Transverse colon (tissue), 4 donors: ENCODE measurements around the gene C1QTNF9.

ENCODE experiments used
- EP300 ChIP-seq: sonication (generic); formaldehyde crosslinking; IDR thresholded peaks from one replicate; pipeline ENCODE4 v1.6.1; 2017; ENCODE audit warnings: antibody characterized with exemption, low read depth
- POLR2A ChIP-seq: fragments of 450-650 bp; IDR thresholded peaks from one replicate; pipeline ENCODE4 v1.6.1; 2016; ENCODE audit warnings: antibody characterized with exemption, mild to moderate bottlenecking, moderate library complexity
- POLR2AphosphoS5 ChIP-seq, 3 donors: sonication (generic); formaldehyde crosslinking; IDR thresholded peaks; one replicate each; pipeline ENCODE4 v1.6.1; 2016; ENCODE audit warnings: antibody characterized with exemption in 3 of 3
- TF ChIP-seq, protein P1 (sequence below), 5 experiments: fragments of 200-600 bp in 3 of 5; fragments of 450-650 bp in 2 of 5; sonication (generic) in 3 of 5; IDR thresholded peaks; 1 replicate in 2 of 5; 2 replicates in 3 of 5; pipeline ENCODE4 v1.5.1; 2016 to 2017; ENCODE audit warnings: antibody characterized with exemption in 5 of 5, inconsistent platforms in 3 of 5, mild to moderate bottlenecking in 2 of 5, moderate library complexity in 1 of 5

DNA sequence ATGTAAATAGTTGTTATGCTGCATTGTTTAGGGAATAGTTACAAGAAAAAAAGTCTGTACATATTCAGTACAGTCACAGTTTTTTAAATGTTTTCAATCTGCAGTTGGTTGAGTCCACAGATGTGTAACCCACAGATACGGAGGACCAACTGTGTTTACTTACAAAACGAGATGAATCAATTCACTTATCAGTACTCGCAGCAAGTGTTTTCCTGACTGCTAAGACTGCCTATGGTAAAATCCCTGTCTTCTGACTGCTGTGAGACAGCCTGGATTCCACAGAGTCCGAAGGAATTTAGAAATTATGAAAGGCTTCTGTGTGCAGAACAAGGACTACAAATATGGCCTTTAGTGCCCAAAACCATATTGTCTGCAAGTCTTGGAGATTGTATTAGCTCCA lies 45.7 kb upstream of the C1QTNF9 start:
- TF ChIP-seq POLR2A, result no peak
- TF ChIP-seq EP300, result no peak
- TF ChIP-seq, protein P1, sequence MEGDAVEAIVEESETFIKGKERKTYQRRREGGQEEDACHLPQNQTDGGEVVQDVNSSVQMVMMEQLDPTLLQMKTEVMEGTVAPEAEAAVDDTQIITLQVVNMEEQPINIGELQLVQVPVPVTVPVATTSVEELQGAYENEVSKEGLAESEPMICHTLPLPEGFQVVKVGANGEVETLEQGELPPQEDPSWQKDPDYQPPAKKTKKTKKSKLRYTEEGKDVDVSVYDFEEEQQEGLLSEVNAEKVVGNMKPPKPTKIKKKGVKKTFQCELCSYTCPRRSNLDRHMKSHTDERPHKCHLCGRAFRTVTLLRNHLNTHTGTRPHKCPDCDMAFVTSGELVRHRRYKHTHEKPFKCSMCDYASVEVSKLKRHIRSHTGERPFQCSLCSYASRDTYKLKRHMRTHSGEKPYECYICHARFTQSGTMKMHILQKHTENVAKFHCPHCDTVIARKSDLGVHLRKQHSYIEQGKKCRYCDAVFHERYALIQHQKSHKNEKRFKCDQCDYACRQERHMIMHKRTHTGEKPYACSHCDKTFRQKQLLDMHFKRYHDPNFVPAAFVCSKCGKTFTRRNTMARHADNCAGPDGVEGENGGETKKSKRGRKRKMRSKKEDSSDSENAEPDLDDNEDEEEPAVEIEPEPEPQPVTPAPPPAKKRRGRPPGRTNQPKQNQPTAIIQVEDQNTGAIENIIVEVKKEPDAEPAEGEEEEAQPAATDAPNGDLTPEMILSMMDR (IDR thresholded peaks at IDR 0.05), result no peak
- no peak for TF ChIP-seq POLR2AphosphoS5 (IDR thresholded peaks at IDR 0.05)
